ENCODE data around the gene FOXO4. TPM values are rescaled to one million over a fixed set of nuclear protein-coding genes. Genes with fewer than 3 reads are reported as not detected.

Gene FOXO4
- total RNA-seq, 2 experiments from 2014 or later = 7.9 to 8.9 TPM

GRCh38 chrX:71117358-71117757 is 21.7 kb downstream of the FOXO4 start:
- no peak for DNase-seq
- no peaks in the 10 kb centered on the region for H3K27me3 Mint-ChIP-seq (ENCODE audit: low read depth)
- H3K4me3 Mint-ChIP-seq = no peak overlapping the region
- intact Hi-C loops (cut with micrococcal nuclease) = no loop called here
- H3K9me3 Mint-ChIP-seq = no peaks in the 10 kb centered on the region
- peak overlapping the region; percentile 90 for H3K27ac Mint-ChIP-seq
- peaks cover 7% of the 10 kb centered on the region for H3K36me3 Mint-ChIP-seq (ENCODE audit: low read depth)
- CTCF ChIA-PET = interaction anchor here (1.5 to 2.5 kb wide), 4 partner anchors 12 to 18 kb away, joined by 7 to 12 read pairs (median 9); no protein-coding TSS in a partner anchor
- H3K4me1 Mint-ChIP-seq (ENCODE audit: low read depth) = peaks cover 25% of the 10 kb centered on the region

GRCh38 chrX:71118032-71118984 is 22.7 kb downstream of the FOXO4 start, which contains the start of gene MED12:
Gene MED12 (plus strand): TSS chrX:71118596. CDS start chrX:71118755, 159 bp downstream.
- Mint-ChIP-seq H3K27ac (peak within 1 kb of the TSS; percentile 90), H3K4me3 (peak within 1 kb of the TSS; percentile 78), H3K27me3 (ENCODE audit: low read depth) (no peaks in the 10 kb centered on the region), H3K36me3 (ENCODE audit: low read depth) (peaks cover 7% of the 10 kb centered on the region), H3K9me3 (no peaks in the 10 kb centered on the region), H3K4me1 (ENCODE audit: low read depth) (peaks cover 21% of the 10 kb centered on the region)
- peak; percentile 90 for DNase-seq
- CTCF ChIA-PET = interaction anchor here (0.5 to 2.5 kb wide), 10 partner anchors 11 to 63 kb away, joined by 3 to 12 read pairs (median 6); no protein-coding TSS in a partner anchor
- intact Hi-C loops (cut with micrococcal nuclease) = loop anchor here (1.0 to 2.0 kb wide), 3 partner anchors 8 to 50 kb away; partner anchors contain the start of gene SNX12

GRCh38 chrX:71118985-71119535 is 23.4 kb downstream of the FOXO4 start:
- intact Hi-C loops (cut with micrococcal nuclease) = loop anchor here (1.0 to 2.0 kb wide), 4 partner anchors 9 to 50 kb away; partner anchors contain the start of gene SNX12
- H3K27ac Mint-ChIP-seq = peak overlapping the region; percentile 90

GRCh38 chrX:71128166-71128833 is 32.6 kb downstream of the FOXO4 start:
- Mint-ChIP-seq H3K4me1 (ENCODE audit: low read depth) (peaks cover 10% of the 10 kb centered on the region), H3K36me3 (ENCODE audit: low read depth) (peaks cover 36% of the 10 kb centered on the region), H3K9me3 (no peaks in the 10 kb centered on the region), H3K27ac (peak overlapping the region; percentile 34), H3K4me3 (no peak overlapping the region), H3K27me3 (ENCODE audit: low read depth) (no peaks in the 10 kb centered on the region)
- intact Hi-C loops (cut with micrococcal nuclease) = loop anchor here (2.0 kb wide), 1 partner anchor 129 kb away; no protein-coding TSS in a partner anchor
- CTCF ChIA-PET = interaction anchor here (0.8 to 3.7 kb wide), 8 partner anchors 9 to 50 kb away, joined by 3 to 60 read pairs (median 8); partner anchors contain the start of genes IL2RG and MED12
- no peak for DNase-seq

More at GRCh38 chrX:71118985-71119535, 23.4 kb downstream of the FOXO4 start:
- H3K4me3 Mint-ChIP-seq = peak overlapping the region; percentile 78
- no peak for DNase-seq
- H3K4me1 Mint-ChIP-seq (ENCODE audit: low read depth) = peaks cover 16% of the 10 kb centered on the region
- CTCF ChIA-PET = interaction anchor here (0.9 to 2.5 kb wide), 5 partner anchors 10 to 23 kb away, joined by 3 to 12 read pairs (median 7); no protein-coding TSS in a partner anchor
- no peaks in the 10 kb centered on the region for H3K9me3 Mint-ChIP-seq
- peaks cover 7% of the 10 kb centered on the region for H3K36me3 Mint-ChIP-seq (ENCODE audit: low read depth)
- no peaks in the 10 kb centered on the region for H3K27me3 Mint-ChIP-seq (ENCODE audit: low read depth)

- H3K4me3 Mint-ChIP-seq = no peak overlapping the region
- peaks cover 35% of the 10 kb centered on the region for H3K36me3 Mint-ChIP-seq (ENCODE audit: low read depth)
- H3K4me1 Mint-ChIP-seq (ENCODE audit: low read depth) = peaks cover 10% of the 10 kb centered on the region
- intact Hi-C loops (cut with micrococcal nuclease) = loop anchor here (1.0 to 2.0 kb wide), 4 partner anchors 10 to 159 kb away; no protein-coding TSS in a partner anchor
- DNase-seq = peak; percentile 82
- H3K9me3 Mint-ChIP-seq = no peaks in the 10 kb centered on the region
- H3K27ac Mint-ChIP-seq = peak overlapping the region; percentile 80
- CTCF ChIA-PET = interaction anchor here (0.6 to 3.7 kb wide), 12 partner anchors 10 to 89 kb away, joined by 3 to 60 read pairs (median 4); partner anchors contain the start of genes IL2RG, MED12 and SNX12
- H3K27me3 Mint-ChIP-seq (ENCODE audit: low read depth) = no peaks in the 10 kb centered on the region
Observed at GRCh38 chrX:71128915-71129765, 33.5 kb downstream of the FOXO4 start.

GRCh38 chrX:71131510-71131909 is 35.9 kb downstream of the FOXO4 start:
- DNase-seq = no peak
- intact Hi-C loops (cut with micrococcal nuclease) = no loop called here
- Mint-ChIP-seq H3K27me3 (ENCODE audit: low read depth) (no peaks in the 10 kb centered on the region), H3K27ac (no peak overlapping the region), H3K36me3 (ENCODE audit: low read depth) (peaks cover 30% of the 10 kb centered on the region), H3K4me1 (ENCODE audit: low read depth) (peaks cover 10% of the 10 kb centered on the region), H3K9me3 (no peaks in the 10 kb centered on the region), H3K4me3 (no peak overlapping the region)
- CTCF ChIA-PET = interaction anchor here (0.6 to 3.7 kb wide), 4 partner anchors 31 to 1634 kb away, joined by 3 to 60 read pairs (median 4); no protein-coding TSS in a partner anchor

- Mint-ChIP-seq H3K9me3 (no peaks in the 10 kb centered on the region), H3K36me3 (ENCODE audit: low read depth) (peaks cover 12% of the 10 kb centered on the region), H3K4me1 (ENCODE audit: low read depth) (peaks cover 9% of the 10 kb centered on the region), H3K27ac (no peak overlapping the region), H3K27me3 (ENCODE audit: low read depth) (no peaks in the 10 kb centered on the region), H3K4me3 (no peak overlapping the region)
- no peak for DNase-seq
- CTCF ChIA-PET = no interaction called here
- intact Hi-C loops (cut with micrococcal nuclease) = no loop called here
Observed at GRCh38 chrX:71140440-71140839, 44.8 kb downstream of the FOXO4 start.

- Mint-ChIP-seq H3K4me1 (ENCODE audit: low read depth) (peaks cover 18% of the 10 kb centered on the region), H3K27ac (no peak overlapping the region), H3K4me3 (no peak overlapping the region), H3K36me3 (ENCODE audit: low read depth) (peaks cover 6% of the 10 kb centered on the region), H3K9me3 (no peaks in the 10 kb centered on the region), H3K27me3 (ENCODE audit: low read depth) (no peaks in the 10 kb centered on the region)
- no peak for DNase-seq
- CTCF ChIA-PET = no interaction called here
- intact Hi-C loops (cut with micrococcal nuclease) = no loop called here
Observed at GRCh38 chrX:71143508-71143907, 47.9 kb downstream of the FOXO4 start.

GRCh38 chrX:71144651-71145050 is 49.0 kb downstream of the FOXO4 start, which contains the start of gene NLGN3:
Gene NLGN3 (plus strand): TSS chrX:71144841. CDS start chrX:71147750, 2,909 bp downstream.
- intact Hi-C loops (cut with micrococcal nuclease) = no loop called here
- CTCF ChIA-PET = no interaction called here
- Mint-ChIP-seq H3K36me3 (ENCODE audit: low read depth) (no peaks in the 10 kb centered on the region), H3K9me3 (no peaks in the 10 kb centered on the region), H3K4me3 (peak within 1 kb of the TSS; percentile 38), H3K27me3 (ENCODE audit: low read depth) (no peaks in the 10 kb centered on the region), H3K27ac (no peak within 1 kb of the TSS), H3K4me1 (ENCODE audit: low read depth) (peaks cover 11% of the 10 kb centered on the region)
- DNase-seq = no peak

- intact Hi-C loops (cut with micrococcal nuclease) = no loop called here
- H3K4me1 Mint-ChIP-seq (ENCODE audit: low read depth) = peaks cover 11% of the 10 kb centered on the region
- H3K36me3 Mint-ChIP-seq (ENCODE audit: low read depth) = no peaks in the 10 kb centered on the region
- no peaks in the 10 kb centered on the region for H3K9me3 Mint-ChIP-seq
- DNase-seq = no peak
- H3K27ac Mint-ChIP-seq = no peak overlapping the region
- no peak overlapping the region for H3K4me3 Mint-ChIP-seq
- no peaks in the 10 kb centered on the region for H3K27me3 Mint-ChIP-seq (ENCODE audit: low read depth)
- CTCF ChIA-PET = no interaction called here
Observed at GRCh38 chrX:71147496-71148277, 52.0 kb downstream of the FOXO4 start.

Data from activated naive CD4-positive, alpha-beta T cell treated with anti-CD3 and anti-CD28 coated beads for 36 hours (primary cell).